OCI-M2 (cell line): ENCODE results near the gene KLHL29.

Source experiments
- DNase-seq: peaks from one replicate; lab custom pipeline; 2025; ENCODE audit not compliant: unreplicated experiment; lab: John Stamatoyannopoulos, UW

Gene KLHL29

GRCh38 chr2:23420840-23421476 is 36.0 kb downstream of the KLHL29 start:
- DNase-seq = no peak

- no peak for DNase-seq
Observed at GRCh38 chr2:23422089-23423061, 37.4 kb downstream of the KLHL29 start.

GRCh38 chr2:23423062-23423872 is 38.3 kb downstream of the KLHL29 start:
- no peak for DNase-seq

- DNase-seq = no peak
Observed at GRCh38 chr2:23423873-23424680, 39.1 kb downstream of the KLHL29 start.

GRCh38 chr2:23425338-23425871 is 40.4 kb downstream of the KLHL29 start:
- DNase-seq = no peak

- DNase-seq = no peak
Observed at GRCh38 chr2:23425885-23426262, 40.9 kb downstream of the KLHL29 start.

GRCh38 chr2:23426263-23426905 is 41.4 kb downstream of the KLHL29 start:
- DNase-seq = no peak

GRCh38 chr2:23427350-23427749 is 42.4 kb downstream of the KLHL29 start:
- DNase-seq = no peak

GRCh38 chr2:23427976-23428375 is 43.0 kb downstream of the KLHL29 start:
- DNase-seq = no peak

GRCh38 chr2:23429036-23429435 is 44.1 kb downstream of the KLHL29 start:
- no peak for DNase-seq

- DNase-seq = no peak
Observed at GRCh38 chr2:23430263-23430662, 45.3 kb downstream of the KLHL29 start.

GRCh38 chr2:23432531-23432930 is 47.6 kb downstream of the KLHL29 start:
- DNase-seq = no peak

GRCh38 chr2:23433282-23433681 is 48.3 kb downstream of the KLHL29 start:
- DNase-seq = no peak

- DNase-seq = no peak
Observed at GRCh38 chr2:23434721-23435121, 49.7 kb downstream of the KLHL29 start.

GRCh38 chr2:23435250-23436035 is 50.5 kb downstream of the KLHL29 start:
- DNase-seq = no peak

GRCh38 chr2:23436346-23437098 is 51.5 kb downstream of the KLHL29 start:
- no peak for DNase-seq

- no peak for DNase-seq
Observed at GRCh38 chr2:23441414-23441813, 56.4 kb downstream of the KLHL29 start.

GRCh38 chr2:23445450-23445868 is 60.5 kb downstream of the KLHL29 start:
- no peak for DNase-seq
